ENCODE data around the gene P2RY8. TPM values are rescaled to one million over a fixed set of nuclear protein-coding genes. Genes with fewer than 3 reads are reported as not detected.
"Not testable (repeated sequence)": the region's sequence is repeated elsewhere in the genome, so short reads cannot be mapped to it uniquely, and the experiment has no call there.

P2RY8 gene
- total and polyA plus RNA-seq, 2 donors from 2014 or later: 1.4 to 6.6 TPM

DNA sequence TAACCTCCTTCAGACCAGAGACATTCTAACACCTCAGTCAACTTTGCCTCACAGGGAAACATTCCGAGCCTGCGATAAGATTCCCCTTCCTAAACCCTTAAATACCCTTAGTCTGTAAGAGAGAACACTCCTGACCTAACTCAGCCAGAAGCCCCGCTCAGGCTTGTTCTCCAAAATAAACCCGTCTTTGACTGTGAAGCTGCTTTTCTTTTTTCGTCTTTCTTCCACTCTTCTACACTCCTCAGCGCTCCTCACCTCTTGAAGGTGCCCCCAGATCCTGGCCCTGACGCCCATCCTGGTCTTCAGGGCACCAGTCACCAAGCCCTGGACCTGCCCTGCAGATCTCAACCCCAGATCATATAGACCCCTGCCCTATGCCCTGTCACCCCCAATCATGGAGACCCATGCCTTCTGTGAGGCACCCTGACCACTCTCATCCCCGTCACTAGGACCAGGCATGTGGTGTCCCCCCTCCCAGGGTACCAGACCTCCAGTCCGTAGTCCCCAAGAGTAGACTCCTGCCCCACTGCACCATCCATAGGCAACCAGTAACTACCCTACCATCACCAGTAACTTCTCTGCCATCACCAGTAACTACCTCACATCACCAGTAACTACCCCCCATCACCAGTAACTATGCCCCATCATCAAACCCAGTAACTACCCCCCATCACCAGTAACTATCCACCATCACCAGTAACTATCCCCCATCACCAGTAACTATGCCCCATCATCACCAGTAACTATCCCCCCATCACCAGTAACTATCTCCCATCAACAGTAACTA lies 87.8 kb downstream of the P2RY8 start:
- peaks cover 0 to 6% (median 0%) of the 10 kb centered on the region in 3 donors for H3K9me3 ChIP-seq (ENCODE audit: control insufficient read depth in 2 of 3, insufficient read depth in 1 of 3, low read length in 3 of 3)
- H3K4me3 ChIP-seq (ENCODE audit: low read length in 3 of 3): no peak overlapping the region
- H3K9ac ChIP-seq (ENCODE audit: low read length in 3 of 3): no peak overlapping the region
- TF ChIP-seq CTCF (IDR thresholded peaks at IDR 0.05; ENCODE audit: borderline replicate concordance, extremely low read depth, insufficient read depth): no peak
- H3K27me3 ChIP-seq (ENCODE audit: control insufficient read depth, insufficient read depth, low read length): no peaks in the 10 kb centered on the region
- FAIRE-seq (no peak), DNase-seq (peak in 2 of 5 donors; percentile 28 to 52)
- intact Hi-C loops (cut with DNase I): loop anchor here (10.0 kb wide), 1 partner anchor 54 kb away; the partner anchor contains the start of gene SLC25A6
- H3K4me1 ChIP-seq (ENCODE audit: control insufficient read depth in 2 of 3, insufficient read depth in 2 of 3, low read depth in 1 of 3, low read length in 3 of 3): peaks cover 0 to 8% (median 4%) of the 10 kb centered on the region in 3 donors
- H3K36me3 ChIP-seq (ENCODE audit: control insufficient read depth in 2 of 3, insufficient read depth in 3 of 3, low read length in 3 of 3): no peaks in the 10 kb centered on the region
- H3K27ac ChIP-seq (ENCODE audit: low read depth in 2 of 2, low read length in 2 of 2): no peak overlapping the region

DNA sequence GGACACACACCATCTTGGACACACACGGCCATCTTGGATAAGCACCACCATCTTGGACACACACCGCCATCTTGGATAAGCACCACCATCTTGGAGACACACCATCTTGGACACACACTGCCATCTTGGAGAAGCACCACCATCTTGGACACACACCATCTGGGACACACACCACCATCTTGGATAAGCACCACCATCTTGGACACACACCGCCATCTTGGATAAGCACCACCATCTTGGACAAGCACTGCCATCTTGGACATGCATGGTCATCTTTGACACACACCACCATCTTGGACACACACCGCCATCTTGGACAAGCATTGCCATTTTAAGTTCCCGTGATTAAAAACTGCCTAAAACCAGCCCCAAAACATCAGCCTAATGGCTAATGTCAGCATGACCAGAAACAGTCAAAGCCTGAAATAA lies 88.4 kb downstream of the P2RY8 start:
- H3K27ac ChIP-seq (ENCODE audit: low read depth in 2 of 2, low read length in 2 of 2); H3K9me3 ChIP-seq (ENCODE audit: control insufficient read depth in 2 of 3, insufficient read depth in 1 of 3, low read length in 3 of 3); FAIRE-seq; H3K4me1 ChIP-seq (ENCODE audit: control insufficient read depth in 2 of 3, insufficient read depth in 2 of 3, low read depth in 1 of 3, low read length in 3 of 3); H3K36me3 ChIP-seq (ENCODE audit: control insufficient read depth in 2 of 3, insufficient read depth in 3 of 3, low read length in 3 of 3); H3K27me3 ChIP-seq (ENCODE audit: control insufficient read depth, insufficient read depth, low read length); H3K4me3 ChIP-seq (ENCODE audit: low read length in 3 of 3); H3K9ac ChIP-seq (ENCODE audit: low read length in 3 of 3): not testable (repeated sequence)
- intact Hi-C loops (cut with DNase I): loop anchor here (10.0 kb wide), 1 partner anchor 54 kb away; the partner anchor contains the start of gene SLC25A6
- DNase-seq: peak in 2 of 5 donors; percentile 4 to 20

DNA sequence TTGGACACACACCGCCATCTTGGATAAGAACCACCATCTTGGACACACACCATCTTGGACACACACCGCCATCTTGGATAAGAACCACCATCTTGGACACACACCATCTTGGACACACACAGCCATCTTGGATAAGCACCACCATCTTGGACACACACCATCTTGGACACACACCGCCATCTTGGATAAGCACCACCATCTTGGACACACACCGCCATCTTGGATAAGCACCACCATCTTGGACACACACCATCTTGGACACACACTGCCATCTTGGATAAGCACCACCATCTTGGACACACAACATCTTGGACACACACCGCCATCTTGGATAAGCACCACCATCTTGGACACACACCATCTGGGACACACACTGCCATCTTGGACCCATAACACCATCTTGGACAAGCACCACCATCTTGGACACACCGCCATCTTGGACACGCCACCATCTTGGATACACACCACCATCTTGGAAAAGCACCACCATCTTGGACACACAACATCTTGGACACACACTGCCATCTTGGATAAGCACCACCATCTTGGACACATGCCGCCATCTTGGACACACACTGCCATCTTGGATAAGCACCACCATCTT lies 88.9 kb downstream of the P2RY8 start:
- H3K4me3 ChIP-seq (ENCODE audit: low read length in 3 of 3); H3K9ac ChIP-seq (ENCODE audit: low read length in 3 of 3); H3K27ac ChIP-seq (ENCODE audit: low read depth in 2 of 2, low read length in 2 of 2); H3K36me3 ChIP-seq (ENCODE audit: control insufficient read depth in 2 of 3, insufficient read depth in 3 of 3, low read length in 3 of 3); H3K27me3 ChIP-seq (ENCODE audit: control insufficient read depth, insufficient read depth, low read length); H3K4me1 ChIP-seq (ENCODE audit: control insufficient read depth in 2 of 3, insufficient read depth in 2 of 3, low read depth in 1 of 3, low read length in 3 of 3); FAIRE-seq: not testable (repeated sequence)
- intact Hi-C loops (cut with DNase I): loop anchor here (10.0 kb wide), 1 partner anchor 53 kb away; the partner anchor contains the start of gene SLC25A6
- H3K9me3 ChIP-seq (ENCODE audit: control insufficient read depth in 2 of 3, insufficient read depth in 1 of 3, low read length in 3 of 3): peaks cover 0 to 10% (median 0%) of the 10 kb centered on the region in 3 donors
- peak in 2 of 5 donors; percentile 21 to 48 for DNase-seq

- H3K27ac ChIP-seq (ENCODE audit: low read depth in 2 of 2, low read length in 2 of 2); H3K9ac ChIP-seq (ENCODE audit: low read length in 3 of 3); H3K4me1 ChIP-seq (ENCODE audit: control insufficient read depth in 2 of 3, insufficient read depth in 2 of 3, low read depth in 1 of 3, low read length in 3 of 3); H3K4me3 ChIP-seq (ENCODE audit: low read length in 3 of 3); FAIRE-seq; H3K27me3 ChIP-seq (ENCODE audit: control insufficient read depth, insufficient read depth, low read length); H3K36me3 ChIP-seq (ENCODE audit: control insufficient read depth in 2 of 3, insufficient read depth in 3 of 3, low read length in 3 of 3): not testable (repeated sequence)
- peak in 2 of 5 donors; percentile 27 to 44 for DNase-seq
- peaks cover 0 to 10% (median 0%) of the 10 kb centered on the region in 3 donors for H3K9me3 ChIP-seq (ENCODE audit: control insufficient read depth in 2 of 3, insufficient read depth in 1 of 3, low read length in 3 of 3)
- intact Hi-C loops (cut with DNase I): loop anchor here (10.0 kb wide), 1 partner anchor 52 kb away; the partner anchor contains the start of gene SLC25A6
Observed at GRCh38 chrX:1446984-1447968, 89.7 kb downstream of the P2RY8 start.
